Measurements from ENCODE around the gene ARHGEF11. TPM values are rescaled to one million over a fixed set of nuclear protein-coding genes. Genes with fewer than 3 reads are reported as not detected.

Gene ARHGEF11
- total RNA-seq, 1 experiment from 2014 or later, result 21.5 TPM

GRCh38 chr1:156949127-156949526 is 96.4 kb downstream of the ARHGEF11 start:
- DNase-seq (ENCODE audit: low spot score), result no peak

DNA sequence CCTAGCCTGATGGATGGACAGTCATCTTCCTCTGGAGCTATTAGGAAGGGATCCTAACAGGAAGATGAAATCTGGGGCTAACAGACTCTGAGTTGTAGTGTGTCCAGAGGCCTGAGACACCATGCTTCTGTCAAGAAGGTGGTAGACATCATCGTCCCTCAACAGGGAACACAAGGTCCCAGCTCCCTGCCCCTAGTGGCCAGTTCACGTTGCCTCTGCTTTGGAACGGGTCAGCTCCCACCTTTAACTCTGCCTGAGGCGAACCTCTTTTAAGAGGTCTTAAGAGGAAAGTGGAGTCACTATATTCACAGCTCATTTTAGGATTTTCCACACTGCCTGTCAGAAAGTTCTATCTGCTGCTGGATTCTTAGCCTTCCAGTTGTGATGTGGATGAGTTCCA is 96.8 kb downstream of the ARHGEF11 start:
- no peak for DNase-seq (ENCODE audit: low spot score)

GRCh38 chr1:156947818-156948525 is 97.6 kb downstream of the ARHGEF11 start:
- no peak for DNase-seq (ENCODE audit: low spot score)

- DNase-seq (ENCODE audit: low spot score), result no peak
Observed at GRCh38 chr1:156947127-156947526, 98.4 kb downstream of the ARHGEF11 start.

DNA sequence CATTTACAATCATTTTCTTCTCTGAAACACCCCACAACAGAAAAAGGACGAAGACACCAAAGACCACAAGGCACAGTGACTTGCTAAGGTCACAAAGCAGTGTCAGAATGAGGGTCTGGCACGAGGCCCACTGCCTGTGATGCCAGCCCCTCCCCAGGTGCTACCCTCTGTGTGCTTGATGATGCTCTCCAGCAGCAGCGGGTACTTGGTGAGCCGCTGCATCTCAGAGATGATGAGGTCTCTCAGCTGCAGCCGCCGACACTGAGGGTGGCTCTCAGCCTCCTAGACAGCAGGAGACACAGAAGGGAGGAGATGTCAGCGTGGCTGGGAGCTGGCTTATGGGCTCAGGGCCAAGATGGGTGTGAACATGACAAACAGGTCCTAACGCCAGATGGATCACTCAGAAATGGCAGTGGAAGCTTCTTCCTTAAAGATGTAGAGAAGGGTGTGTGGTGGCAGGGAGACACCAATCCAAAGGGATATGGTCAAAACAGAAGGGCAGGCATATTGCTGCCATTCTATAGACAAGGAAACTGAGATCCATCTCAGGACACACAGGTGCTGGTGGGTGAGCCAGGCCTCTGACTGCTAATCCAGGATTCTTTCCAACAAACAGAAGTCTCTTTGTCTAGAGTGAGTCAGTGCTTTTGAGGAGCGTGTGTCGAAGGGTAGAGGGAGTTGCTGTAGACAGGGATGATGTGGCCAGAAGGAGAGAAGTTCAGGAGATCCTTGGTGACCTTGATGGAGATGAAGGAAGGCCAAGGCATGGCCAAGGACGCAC is 99.5 kb downstream of the ARHGEF11 start:
- no peak for DNase-seq (ENCODE audit: low spot score)

- DNase-seq (ENCODE audit: low spot score), result no peak
Observed at GRCh38 chr1:156944848-156945247, 100.7 kb downstream of the ARHGEF11 start.

GRCh38 chr1:156944268-156944667 is 101.3 kb downstream of the ARHGEF11 start:
- no peak for DNase-seq (ENCODE audit: low spot score)

DNA sequence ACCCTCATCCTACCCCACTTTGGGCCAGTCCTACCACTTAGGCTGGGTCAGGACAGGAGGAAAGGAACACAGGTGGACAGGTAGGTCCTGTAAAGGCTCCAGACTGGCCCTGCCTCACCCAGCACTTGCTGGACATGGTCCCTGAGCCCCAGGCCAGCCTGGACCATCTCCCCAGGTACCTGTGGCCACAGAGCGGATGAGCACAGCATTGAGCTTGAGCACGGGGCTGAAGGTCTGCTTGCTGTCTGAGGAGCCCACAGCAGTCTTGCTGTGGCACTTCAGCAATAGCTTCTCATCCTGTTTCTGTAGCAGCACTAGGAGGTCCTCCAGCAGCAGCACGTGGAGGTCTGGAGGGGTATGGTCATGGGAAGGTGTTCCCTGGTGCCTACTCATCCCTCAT is 101.8 kb downstream of the ARHGEF11 start:
- no peak for DNase-seq (ENCODE audit: low spot score)

GRCh38 chr1:156942576-156942975 is 103.0 kb downstream of the ARHGEF11 start:
- DNase-seq (ENCODE audit: low spot score), result no peak

DNA sequence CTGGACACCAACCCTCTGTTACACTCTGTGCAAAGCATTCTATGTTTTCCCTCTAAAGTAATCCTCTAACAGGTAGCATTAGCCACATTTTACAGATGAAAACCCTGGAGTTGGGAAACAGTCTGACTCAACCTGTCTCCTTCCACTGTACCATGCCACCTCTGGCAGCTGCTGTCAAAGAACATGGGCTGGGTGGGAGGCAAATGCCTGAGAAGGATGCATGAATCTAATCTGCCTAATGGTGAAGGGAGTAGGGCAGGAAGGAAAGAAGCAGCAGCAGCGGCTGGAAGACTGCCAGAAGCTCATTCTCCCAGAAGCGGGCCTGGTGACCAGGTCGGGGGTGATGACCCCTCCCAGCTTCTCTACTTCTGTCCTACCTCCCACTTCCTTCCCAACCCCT is 103.4 kb downstream of the ARHGEF11 start:
- DNase-seq (ENCODE audit: low spot score), result no peak

- no peak for DNase-seq (ENCODE audit: low spot score)
Observed at GRCh38 chr1:156941675-156942074, 103.9 kb downstream of the ARHGEF11 start.

DNA sequence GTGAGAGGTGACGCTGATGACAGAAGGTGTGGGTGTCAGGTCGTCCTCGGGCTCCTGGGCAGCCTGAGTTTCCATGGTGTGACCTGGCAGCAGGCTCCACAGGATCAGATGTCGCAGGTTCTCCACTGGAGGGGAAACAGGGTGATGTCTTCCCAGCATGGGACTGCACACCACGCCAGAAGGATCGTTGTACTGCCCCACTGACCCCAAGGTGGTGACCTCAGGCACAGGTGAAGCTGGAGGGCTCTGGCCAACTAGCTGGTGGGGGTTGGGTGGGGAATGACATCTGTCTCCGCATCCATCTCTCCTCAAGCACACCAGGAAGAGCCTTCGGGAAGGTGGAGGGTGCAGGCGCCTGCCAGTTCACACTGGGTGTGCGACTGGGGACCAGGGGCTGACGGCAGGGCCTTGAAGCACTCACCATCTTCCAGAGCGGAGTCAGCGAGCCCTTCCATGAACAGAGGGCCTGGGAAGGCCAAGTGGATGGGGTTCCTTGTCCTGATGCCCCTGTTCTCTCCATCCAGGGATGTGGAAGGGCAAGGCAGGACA is 105.7 kb downstream of the ARHGEF11 start:
- no peak for DNase-seq (ENCODE audit: low spot score)

- no peak for DNase-seq (ENCODE audit: low spot score)
Observed at GRCh38 chr1:156938813-156939212, 106.7 kb downstream of the ARHGEF11 start.

GRCh38 chr1:156937883-156938282 is 107.7 kb downstream of the ARHGEF11 start:
- no peak for DNase-seq (ENCODE audit: low spot score)

GRCh38 chr1:156936721-156937220 is 108.8 kb downstream of the ARHGEF11 start:
- no peak for DNase-seq (ENCODE audit: low spot score)

GRCh38 chr1:156936191-156936590 is 109.4 kb downstream of the ARHGEF11 start:
- DNase-seq (ENCODE audit: low spot score), result no peak

DNA sequence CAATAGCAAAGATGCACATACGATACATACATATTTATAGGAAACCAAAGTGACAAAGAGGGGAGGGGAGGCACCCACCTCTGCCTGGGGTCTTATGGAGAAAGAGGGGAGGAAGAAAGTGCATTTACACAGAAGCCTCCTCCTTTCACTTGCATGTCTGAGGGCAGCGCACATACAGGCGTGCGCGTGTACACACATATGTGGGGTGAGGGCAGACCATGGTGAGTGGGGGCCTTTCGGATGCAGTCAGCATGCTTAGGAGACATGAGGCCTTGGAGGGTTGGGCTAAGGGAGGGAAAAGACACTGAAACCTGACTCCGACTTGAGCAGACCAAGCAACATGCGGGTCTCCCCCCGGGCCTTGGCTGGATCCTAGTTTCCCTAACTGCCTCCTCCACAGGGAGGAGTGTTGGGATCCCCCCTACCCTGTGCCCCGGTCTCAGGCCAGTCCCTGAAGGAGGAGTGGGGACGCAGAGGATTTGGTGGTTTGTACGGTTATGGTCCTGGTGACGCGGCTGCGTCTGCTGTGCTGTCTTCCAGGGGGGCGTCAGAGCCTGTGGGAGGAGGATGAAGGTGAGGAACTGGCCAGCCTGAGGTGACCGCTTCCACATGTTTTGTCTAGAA is 109.9 kb downstream of the ARHGEF11 start:
- no peak for DNase-seq (ENCODE audit: low spot score)

DNA sequence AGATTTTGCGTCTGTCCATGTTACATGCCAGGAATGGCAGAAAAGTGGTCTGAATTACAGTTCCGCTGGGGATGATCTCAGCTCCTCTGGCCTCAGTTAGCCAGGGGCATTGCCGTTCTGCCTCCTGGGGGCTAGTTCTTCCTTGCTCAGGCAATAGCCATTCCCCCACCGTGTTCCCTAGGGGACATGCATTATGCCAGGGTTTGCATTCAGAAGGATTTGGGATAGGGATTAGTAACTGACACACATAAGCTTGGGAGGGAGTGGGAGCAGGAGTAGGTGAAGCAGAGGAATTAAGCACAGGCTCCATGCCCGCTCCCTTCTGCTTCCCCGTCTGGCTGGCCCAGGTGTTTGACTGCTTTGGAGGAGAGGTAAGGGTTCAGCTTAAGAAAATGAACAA is 112.4 kb downstream of the ARHGEF11 start:
- DNase-seq (ENCODE audit: low spot score), result no peak

DNA sequence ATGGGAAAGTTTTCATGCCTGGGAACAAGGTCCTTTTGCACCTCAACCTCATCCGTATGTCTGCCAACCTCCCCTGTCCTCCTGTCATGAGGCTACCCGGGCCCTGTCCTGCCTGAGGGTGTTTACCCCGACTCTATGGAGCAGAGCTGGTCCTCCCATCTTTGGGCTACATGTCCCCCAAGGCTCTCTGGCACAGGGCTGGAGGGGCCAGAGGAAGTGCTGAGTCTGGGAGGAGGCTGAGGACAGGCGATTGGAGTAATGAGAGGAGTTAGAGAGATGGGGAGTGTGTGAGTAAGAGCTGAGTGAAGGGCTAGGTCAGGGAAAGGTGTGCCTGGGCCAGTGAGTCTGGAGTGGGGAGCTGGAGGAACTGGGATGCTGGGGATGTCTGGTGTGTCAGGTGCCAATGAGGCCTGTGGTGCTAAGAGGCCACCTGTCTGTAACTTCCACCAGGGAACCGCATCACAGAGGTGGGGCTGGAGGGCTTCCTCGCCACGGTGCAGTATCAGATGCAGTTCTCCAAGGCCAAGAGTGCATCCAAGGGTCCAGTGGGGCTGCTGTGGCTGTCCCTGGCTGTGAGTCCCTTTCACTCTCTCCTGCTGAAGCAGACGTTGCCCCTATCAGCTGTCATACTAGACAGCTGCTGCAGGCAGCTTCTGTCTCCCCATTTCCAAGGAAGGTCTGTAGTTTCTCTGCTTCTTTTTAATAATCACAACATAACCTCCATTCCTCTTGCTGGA is 113.4 kb downstream of the ARHGEF11 start:
- no peak for DNase-seq (ENCODE audit: low spot score)

GRCh38 chr1:156931211-156931952 is 114.2 kb downstream of the ARHGEF11 start:
- DNase-seq (ENCODE audit: low spot score), result no peak

GRCh38 chr1:156930483-156930882 is 115.1 kb downstream of the ARHGEF11 start:
- DNase-seq (ENCODE audit: low spot score), result no peak

All from A172 (cell line).